Stimulated activated effector memory CD8-positive, alpha-beta T cell treated with anti-CD3 and anti-CD28 coated beads, Interleukin-12 subunit alpha, Interleukin-12 subunit beta, amount 100 ng/mL, for 72 hours (primary cell): ENCODE data around the gene CBX4.

ENCODE experiments used
- ATAC-seq: fragments of 150-1000 bp; cut with Tn5 transposase; 2 replicates; pipeline ENCODE4 v1.10.0; 2021
- DNase-seq, 2 donors: peaks; one replicate each; pipeline ENCODE4 v3.0.0; 2021 to 2022; ENCODE audit warnings: low spot score in 2 of 2
- H3K27ac Mint-ChIP-seq: one replicate; pipeline ENCODE4 v1.8.0; 2022; ENCODE audit warnings: mild to moderate bottlenecking, mixed read lengths
- H3K36me3 Mint-ChIP-seq: one replicate; pipeline ENCODE4 v1.8.0; 2022; ENCODE audit warnings: mild to moderate bottlenecking, mixed read lengths
- H3K4me1 Mint-ChIP-seq: one replicate; pipeline ENCODE4 v1.8.0; 2022; ENCODE audit warnings: mixed read lengths
- H3K4me3 Mint-ChIP-seq: one replicate; pipeline ENCODE4 v1.8.0; 2022; ENCODE audit warnings: mild to moderate bottlenecking, mixed read lengths
- H3K9me3 Mint-ChIP-seq: one replicate; pipeline ENCODE4 v1.8.0; 2022; ENCODE audit warnings: mixed read lengths

CBX4 gene

DNA sequence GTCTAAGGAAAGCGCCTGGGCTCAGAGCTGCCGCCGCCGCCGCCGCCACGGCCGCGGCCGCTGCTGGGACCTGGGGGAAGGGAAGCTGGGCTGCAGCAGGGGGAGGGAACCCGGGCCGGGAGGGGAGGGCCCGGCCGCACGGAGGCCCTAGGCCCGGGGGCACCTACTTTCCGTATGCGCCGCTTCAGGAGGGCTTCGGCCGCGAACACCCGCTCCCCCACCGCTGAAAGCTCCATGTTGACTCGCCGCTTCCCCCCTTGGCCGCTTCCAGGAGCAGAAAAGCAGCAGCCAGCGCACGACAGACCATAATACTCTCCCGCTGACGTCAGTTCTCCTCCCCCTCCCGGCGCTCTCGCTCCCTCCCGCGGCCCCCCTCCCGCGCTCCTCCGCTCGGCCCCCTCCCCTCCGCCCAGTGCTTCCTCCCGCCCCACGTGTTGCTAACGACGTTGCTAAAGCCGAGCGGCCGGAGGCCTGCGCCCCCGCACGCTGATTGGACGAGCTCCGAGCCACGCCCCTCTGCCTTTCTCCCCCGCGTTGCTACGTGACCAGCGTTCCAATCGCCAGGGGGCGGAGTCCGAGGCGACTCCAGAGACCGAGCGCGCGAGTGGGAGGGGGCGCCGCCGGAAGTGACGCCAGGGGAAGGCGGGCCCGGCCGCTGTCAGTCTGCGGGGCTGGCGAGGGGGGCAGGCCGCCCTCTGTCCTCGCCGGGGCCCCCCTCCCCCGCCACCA is 42.3 kb downstream of the CBX4 start, which contains the start of gene CBX8:
TSS of gene CBX8 (minus strand) at position 315 of the 729 bp plus-strand sequence. CDS start at position 236, 79 bp downstream.
- H3K9me3 Mint-ChIP-seq = no peaks in the 10 kb centered on the region
- ATAC-seq (peak; percentile 88), DNase-seq (peak; percentile 96 to 99)
- peak within 1 kb of the TSS; percentile 67 for H3K4me3 Mint-ChIP-seq
- H3K4me1 Mint-ChIP-seq = peaks cover 33% of the 10 kb centered on the region
- peaks cover 6% of the 10 kb centered on the region for H3K36me3 Mint-ChIP-seq
- H3K27ac Mint-ChIP-seq = peak within 1 kb of the TSS; percentile 72

DNA sequence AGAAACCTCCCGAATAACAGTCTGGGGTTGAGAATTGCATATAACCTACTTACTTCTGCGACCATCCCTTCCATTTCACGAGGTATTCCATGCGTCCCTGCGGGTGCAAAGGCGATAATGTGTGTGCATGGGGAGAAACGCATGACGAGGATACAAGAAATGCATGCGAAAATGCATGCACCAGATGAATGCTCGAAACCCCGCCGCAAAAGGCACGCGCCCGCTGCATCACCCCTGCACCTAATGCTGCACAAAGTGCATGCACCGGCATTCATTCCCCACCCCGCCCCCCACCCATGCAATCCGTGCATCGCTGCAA is 42.8 kb downstream of the CBX4 start:
- ATAC-seq = no peak
- Mint-ChIP-seq H3K36me3 (peaks cover 6% of the 10 kb centered on the region), H3K4me1 (peaks cover 30% of the 10 kb centered on the region), H3K4me3 (peak overlapping the region; percentile 67), H3K9me3 (no peaks in the 10 kb centered on the region), H3K27ac (no peak overlapping the region)
- DNase-seq = no peak

GRCh38 chr17:79795795-79796443 is 43.3 kb downstream of the CBX4 start:
- Mint-ChIP-seq H3K4me1 (peaks cover 30% of the 10 kb centered on the region), H3K36me3 (peaks cover 6% of the 10 kb centered on the region), H3K4me3 (peak overlapping the region; percentile 67), H3K27ac (no peak overlapping the region), H3K9me3 (no peaks in the 10 kb centered on the region)
- DNase-seq (no peak), ATAC-seq (no peak)

DNA sequence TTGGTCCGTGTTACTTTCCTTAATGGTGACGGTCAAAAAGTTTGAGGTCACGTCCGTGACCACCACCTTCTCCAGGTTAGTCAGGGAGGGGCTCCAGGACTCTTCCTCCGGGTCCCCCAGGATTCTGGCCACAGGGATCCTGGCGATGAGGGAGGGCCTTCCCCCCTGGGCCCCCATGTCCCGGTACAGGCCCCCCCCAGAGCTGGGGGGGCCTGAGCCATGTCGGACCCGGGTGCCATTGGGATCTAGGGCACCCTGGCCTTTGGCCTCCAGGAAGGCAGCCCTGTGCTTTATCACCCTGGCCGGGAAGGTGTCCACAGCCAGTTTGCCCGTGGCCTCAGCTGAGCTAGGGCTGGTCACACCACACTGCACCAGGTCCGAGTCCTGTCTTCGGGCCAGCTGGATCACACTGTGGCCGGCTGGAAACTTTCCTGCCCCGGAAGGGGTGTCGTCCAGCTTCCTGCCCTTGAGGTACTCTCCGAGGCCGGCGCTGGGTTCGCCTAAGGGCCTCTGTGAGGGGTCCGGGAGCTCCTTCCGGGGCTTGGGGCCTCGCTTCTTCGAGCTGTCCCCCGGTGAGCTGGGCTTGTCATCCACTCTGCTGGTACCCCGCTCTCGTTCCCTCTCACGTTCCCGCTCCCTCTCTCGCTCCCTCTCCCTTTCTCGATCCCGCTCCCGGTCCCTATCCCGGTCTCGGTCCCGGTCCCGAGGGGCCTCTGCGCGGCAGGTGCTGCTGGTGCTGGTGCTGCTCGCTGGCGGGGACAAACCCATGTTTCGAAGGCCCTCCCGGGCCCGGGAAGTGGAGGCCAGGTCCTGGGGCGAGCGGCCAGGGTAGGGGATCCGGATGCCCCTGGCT is 44.4 kb downstream of the CBX4 start:
- ATAC-seq (no peak), DNase-seq (no peak)
- Mint-ChIP-seq H3K4me3 (no peak overlapping the region), H3K9me3 (no peaks in the 10 kb centered on the region), H3K36me3 (no peaks in the 10 kb centered on the region), H3K27ac (no peak overlapping the region), H3K4me1 (peaks cover 22% of the 10 kb centered on the region)

- no peaks in the 10 kb centered on the region for H3K36me3 Mint-ChIP-seq
- H3K4me1 Mint-ChIP-seq = peaks cover 14% of the 10 kb centered on the region
- H3K9me3 Mint-ChIP-seq = no peaks in the 10 kb centered on the region
- no peak overlapping the region for H3K27ac Mint-ChIP-seq
- ATAC-seq (no peak), DNase-seq (no peak)
- H3K4me3 Mint-ChIP-seq = no peak overlapping the region
Measured at GRCh38 chr17:79793924-79794304, 45.3 kb downstream of the CBX4 start.

DNA sequence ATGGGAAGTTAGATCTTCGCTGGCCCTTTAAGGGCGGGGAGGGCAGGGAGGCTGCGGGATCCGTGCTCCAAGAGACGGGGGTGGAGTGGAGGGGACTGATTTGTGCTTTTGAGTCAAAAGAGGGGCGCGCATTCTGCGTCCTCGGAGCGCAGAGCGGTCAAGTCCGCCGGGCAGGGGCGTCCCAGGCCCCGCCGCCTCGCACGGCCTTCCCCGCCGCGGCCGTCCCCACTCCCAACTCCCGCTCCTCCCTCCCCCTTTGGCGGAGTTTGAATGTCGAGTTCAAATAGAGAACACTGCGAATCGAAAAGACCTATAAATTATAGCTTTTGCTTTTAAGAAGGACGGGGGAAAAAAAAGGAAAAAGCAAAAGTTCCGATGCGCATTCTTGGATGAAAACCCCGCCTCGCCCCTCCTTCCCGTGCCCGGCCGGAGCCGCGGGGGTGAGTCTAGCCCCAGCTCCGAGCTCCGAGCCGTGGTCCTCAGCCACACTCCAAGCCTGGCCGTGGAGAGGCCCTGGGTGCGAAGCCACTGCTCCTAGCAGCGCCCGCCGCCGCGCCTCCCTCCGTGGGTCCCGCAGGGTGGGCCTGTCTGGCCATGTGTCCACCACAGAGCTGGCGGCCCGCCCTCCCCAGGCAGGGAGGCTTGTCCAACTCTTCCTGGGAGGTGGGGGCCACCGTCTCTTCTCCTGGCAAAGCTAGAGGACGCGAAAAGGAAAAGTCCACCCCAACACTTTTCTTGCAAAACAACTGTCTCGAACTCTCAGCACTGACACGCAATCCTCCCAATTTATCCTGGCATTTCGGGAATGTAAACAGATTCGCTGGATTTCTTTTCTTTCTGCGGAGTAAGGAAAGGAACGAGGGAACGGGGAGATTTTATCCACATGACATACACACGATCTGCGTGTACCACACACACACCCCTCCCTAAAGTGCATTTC is 46.0 kb downstream of the CBX4 start:
- H3K9me3 Mint-ChIP-seq = no peaks in the 10 kb centered on the region
- no peak for DNase-seq
- no peak for ATAC-seq
- no peaks in the 10 kb centered on the region for H3K36me3 Mint-ChIP-seq
- H3K27ac Mint-ChIP-seq = no peak overlapping the region
- peaks cover 9% of the 10 kb centered on the region for H3K4me1 Mint-ChIP-seq
- H3K4me3 Mint-ChIP-seq = no peak overlapping the region

- Mint-ChIP-seq H3K9me3 (no peaks in the 10 kb centered on the region), H3K4me3 (no peak overlapping the region), H3K27ac (no peak overlapping the region), H3K4me1 (peaks cover 8% of the 10 kb centered on the region), H3K36me3 (no peaks in the 10 kb centered on the region)
- ATAC-seq = no peak
- DNase-seq = no peak
Measured at GRCh38 chr17:79792341-79792871, 46.8 kb downstream of the CBX4 start.

GRCh38 chr17:79791735-79792161 is 47.5 kb downstream of the CBX4 start:
- H3K9me3 Mint-ChIP-seq = no peaks in the 10 kb centered on the region
- H3K27ac Mint-ChIP-seq = no peak overlapping the region
- no peaks in the 10 kb centered on the region for H3K36me3 Mint-ChIP-seq
- no peak for DNase-seq
- peaks cover 8% of the 10 kb centered on the region for H3K4me1 Mint-ChIP-seq
- no peak overlapping the region for H3K4me3 Mint-ChIP-seq
- no peak for ATAC-seq

GRCh38 chr17:79790805-79791734 is 48.2 kb downstream of the CBX4 start:
- DNase-seq = no peak
- Mint-ChIP-seq H3K36me3 (no peaks in the 10 kb centered on the region), H3K4me1 (peaks cover 5% of the 10 kb centered on the region), H3K9me3 (no peaks in the 10 kb centered on the region), H3K27ac (no peak overlapping the region), H3K4me3 (no peak overlapping the region)
- ATAC-seq = no peak

DNA sequence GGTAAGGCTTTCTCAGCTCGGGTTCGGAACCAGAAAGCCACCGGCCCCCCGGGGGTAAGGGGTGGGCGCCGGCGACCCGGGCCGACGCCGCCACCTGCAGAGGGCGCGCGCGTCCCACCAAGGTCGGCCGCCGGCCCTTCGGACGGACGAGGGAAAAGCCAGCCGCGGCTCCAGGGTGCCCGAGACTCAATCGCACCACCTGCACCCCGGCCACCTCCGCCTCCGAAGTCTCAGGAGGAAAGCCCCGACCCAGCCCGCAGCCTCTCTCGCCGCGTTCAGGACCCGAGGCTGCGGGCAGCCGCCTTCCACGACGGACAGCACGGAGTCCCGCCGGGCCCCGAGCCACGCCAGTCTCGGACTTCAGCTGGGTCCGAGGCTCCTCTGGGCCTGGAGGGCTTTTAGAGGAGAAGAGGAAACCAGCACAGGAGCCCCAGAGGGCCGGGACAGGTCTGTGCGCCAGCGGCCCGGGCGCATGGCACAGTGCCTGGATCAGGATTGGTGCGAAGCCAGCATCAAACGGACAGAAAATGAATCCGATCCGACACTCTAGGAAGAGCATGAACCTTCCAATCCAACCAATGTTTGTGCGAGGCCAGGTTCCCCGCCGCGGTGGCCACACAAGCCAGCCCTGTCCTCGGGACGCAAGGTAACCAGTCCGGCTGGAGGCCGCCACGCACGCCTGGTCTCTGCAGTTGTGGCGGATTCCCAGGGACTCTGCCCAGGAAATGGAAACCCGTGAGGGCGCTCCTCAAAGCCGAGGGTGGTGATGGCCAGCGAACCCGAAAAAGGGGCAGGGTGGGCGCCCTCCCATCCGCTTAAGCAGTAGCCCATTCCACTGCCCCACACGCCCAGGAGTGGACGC is 49.1 kb downstream of the CBX4 start:
- no peak overlapping the region for H3K27ac Mint-ChIP-seq
- ATAC-seq (peak; percentile 64), DNase-seq (no peak)
- no peaks in the 10 kb centered on the region for H3K4me1 Mint-ChIP-seq
- no peaks in the 10 kb centered on the region for H3K36me3 Mint-ChIP-seq
- H3K9me3 Mint-ChIP-seq = no peaks in the 10 kb centered on the region
- H3K4me3 Mint-ChIP-seq = no peak overlapping the region

DNA sequence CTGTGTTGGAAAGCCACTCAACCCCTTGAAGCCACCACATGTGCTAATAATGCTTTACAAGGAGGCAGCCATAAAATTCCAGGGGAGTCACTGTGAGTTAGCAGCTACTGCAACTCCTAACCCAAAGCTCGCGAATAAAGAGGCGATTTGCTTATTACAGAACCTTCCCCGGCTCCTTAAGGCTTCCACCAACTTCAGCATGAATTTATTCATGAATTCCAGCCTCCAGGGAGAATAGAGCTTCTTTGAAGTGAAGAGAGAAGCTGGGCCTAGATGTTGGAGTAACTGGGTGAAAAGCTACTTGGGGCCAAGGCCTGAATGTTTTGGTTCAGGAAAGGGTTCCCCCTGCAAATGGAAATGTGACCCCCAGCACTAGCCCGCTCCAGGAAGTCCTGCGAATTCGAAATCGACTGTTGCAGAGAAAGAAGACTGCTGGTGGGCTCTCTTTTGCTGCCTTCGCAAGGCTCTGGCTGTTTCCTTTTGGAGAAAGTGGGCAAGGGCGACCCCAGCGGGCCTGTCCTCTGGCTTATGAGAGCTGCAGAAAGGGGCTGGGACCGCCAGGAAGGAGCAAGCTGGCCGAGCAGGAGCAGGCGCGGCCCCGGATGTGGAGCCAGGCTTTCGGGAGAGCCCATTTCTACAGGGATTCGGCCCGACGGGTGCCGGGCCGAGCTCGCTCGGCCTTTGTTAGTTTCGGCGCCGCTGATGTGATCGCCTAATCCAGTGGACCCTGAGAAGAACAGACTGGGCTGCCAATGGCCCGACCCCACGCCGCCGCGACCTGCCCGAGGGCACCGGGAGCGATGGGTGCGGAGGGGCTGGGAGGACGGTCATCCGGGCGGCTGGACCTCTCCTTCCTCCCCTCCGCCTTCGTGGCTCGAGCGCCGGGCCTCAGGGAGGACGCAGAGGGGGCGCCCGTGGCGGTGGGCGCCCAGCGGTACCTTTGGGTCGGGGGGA is 50.0 kb downstream of the CBX4 start:
- no peaks in the 10 kb centered on the region for H3K36me3 Mint-ChIP-seq
- ATAC-seq (no peak), DNase-seq (no peak)
- no peak overlapping the region for H3K27ac Mint-ChIP-seq
- no peak overlapping the region for H3K4me3 Mint-ChIP-seq
- no peaks in the 10 kb centered on the region for H3K9me3 Mint-ChIP-seq
- no peaks in the 10 kb centered on the region for H3K4me1 Mint-ChIP-seq

DNA sequence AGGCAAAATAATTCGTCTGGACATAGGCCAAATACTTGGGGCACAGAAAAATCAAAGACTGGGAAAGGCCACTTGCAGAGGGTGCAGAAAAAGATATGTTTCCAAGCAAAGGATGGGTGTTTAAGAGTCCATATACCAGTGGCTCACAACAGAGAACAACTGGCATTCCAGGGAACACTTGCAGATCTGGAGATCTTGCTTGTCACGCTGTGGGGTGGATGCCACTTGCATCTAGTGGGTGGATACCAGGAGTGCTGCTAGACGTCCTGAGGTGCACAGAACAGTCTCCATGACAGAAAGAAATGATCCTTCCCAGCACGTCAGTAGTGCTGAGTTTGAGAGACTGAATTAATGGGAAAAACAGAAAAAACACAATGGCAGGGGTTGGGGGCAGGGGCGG is 50.8 kb downstream of the CBX4 start:
- Mint-ChIP-seq H3K36me3 (no peaks in the 10 kb centered on the region), H3K27ac (no peak overlapping the region), H3K4me1 (no peaks in the 10 kb centered on the region), H3K4me3 (no peak overlapping the region), H3K9me3 (no peaks in the 10 kb centered on the region)
- ATAC-seq (no peak), DNase-seq (no peak)
